ENCODE data around the gene RFTN1. TPM values are rescaled to one million over a fixed set of nuclear protein-coding genes. Genes with fewer than 3 reads are reported as not detected.

Gene RFTN1
- total RNA-seq, 1 experiment from 2014 or later: 2.2 TPM

GRCh38 chr3:16347548-16347947 lies 166.0 kb downstream of the RFTN1 start:
- no CpG with 5 or more reads among the region's 4 CpGs for WGBS (ENCODE audit: extremely low coverage, insufficient read length, low lambda C conversion rate)
- Mint-ChIP-seq H3K4me3 (no peak overlapping the region), H3K4me1 (peaks cover 18 to 29% of the 10 kb centered on the region in 2 experiments)

More at GRCh38 chr3:16347548-16347947, 166.0 kb downstream of the RFTN1 start:
- H2BK12ac ChIP-seq (ENCODE audit: insufficient read length, low read depth, low read length): no peak overlapping the region
- H3K4me1 ChIP-seq (ENCODE audit: insufficient read depth, low read length): peaks cover 2% of the 10 kb centered on the region; the same call in 1 of the 2 replicates
- no peak overlapping the region for H4K5ac ChIP-seq (ENCODE audit: insufficient read length, low read depth, low read length)
- no peak overlapping the region for H2BK20ac ChIP-seq (ENCODE audit: low read depth, low read length, poor library complexity, severe bottlenecking)
- H3K23me2 ChIP-seq (ENCODE audit: insufficient read length, low read depth, low read length, poor library complexity, severe bottlenecking): no peaks in the 10 kb centered on the region
- no peak overlapping the region for H4K8ac ChIP-seq (replicated peaks; ENCODE audit: insufficient read length, low read depth, low read length)
- H3K14ac ChIP-seq (ENCODE audit: insufficient read depth, low read length): no peak overlapping the region
- no peaks in the 10 kb centered on the region for H3K9me3 ChIP-seq (ENCODE audit: control insufficient read depth, low read depth, low read length)
- no peak overlapping the region for H2BK15ac ChIP-seq (ENCODE audit: low read depth, low read length)
- H2BK120ac ChIP-seq (ENCODE audit: low read depth, low read length, poor library complexity, severe bottlenecking): no peak overlapping the region
- no peaks in the 10 kb centered on the region for H3K27me3 ChIP-seq (ENCODE audit: insufficient read depth, low read length)
- H2AFZ ChIP-seq (ENCODE audit: low read length): no peak overlapping the region
- no peak overlapping the region for H3K18ac ChIP-seq (ENCODE audit: insufficient read length, low read depth, low read length)
- H3K4me2 ChIP-seq (ENCODE audit: insufficient read depth, insufficient read length, low read length): no peak overlapping the region
- no peaks in the 10 kb centered on the region for H3K79me1 ChIP-seq (ENCODE audit: insufficient read depth, low read depth, low read length, poor library complexity, severe bottlenecking)
- Mint-ChIP-seq H3K9me3 (no peaks in the 10 kb centered on the region), H3K36me3 (ENCODE audit: insufficient read depth in 1 of 3, low read depth in 3 of 3) (peaks cover 12 to 13% (median 13%) of the 10 kb centered on the region in 3 experiments; a peak in 6 of 7 replicates), H3K27ac (peak overlapping the region in 1 of 3 experiments; percentile 46; a peak in 1 of 7 replicates), H3K27me3 (ENCODE audit: low read depth) (no peaks in the 10 kb centered on the region)
- no peaks in the 10 kb centered on the region for H3K79me2 ChIP-seq (ENCODE audit: insufficient read depth, low read length)
- TF ChIP-seq CTCF (conservative IDR thresholded peaks at IDR 0.05): no peak
- no peak overlapping the region for H2BK5ac ChIP-seq (ENCODE audit: insufficient read length, low read length)
- H4K91ac ChIP-seq (ENCODE audit: insufficient read length, low read depth, low read length): no peak overlapping the region
- no peak overlapping the region for H3K9ac ChIP-seq (ENCODE audit: extremely low read depth, insufficient read length, low read length)
- H3K56ac ChIP-seq (ENCODE audit: insufficient read length, low read depth, low read length): no peak overlapping the region
- H3K27ac ChIP-seq (ENCODE audit: insufficient read length, low read depth, low read length): no peak overlapping the region
- DNase-seq: no peak
- no peak overlapping the region for H3K23ac ChIP-seq (ENCODE audit: insufficient read length, low read depth, low read length)
- H2AK5ac ChIP-seq (ENCODE audit: insufficient read length, low read length): no peak overlapping the region
- no peaks in the 10 kb centered on the region for H4K20me1 ChIP-seq (ENCODE audit: control insufficient read depth, insufficient read depth, insufficient read length)
- no peak overlapping the region for H3K4ac ChIP-seq (ENCODE audit: low read depth, low read length)
- H3T11ph ChIP-seq (ENCODE audit: low read length): no peak overlapping the region
